HEK293T (cell line): ENCODE results near the gene AGMO.

Experiments
- CTCF ChIA-PET: fragments of 350-600 bp; formaldehyde crosslinking; extraction: SDS; loops from one replicate; lab custom pipeline; 2021; ENCODE audit warnings: antibody characterized with exemption, inconsistent platforms; lab: Yijun Ruan, JAX
- POLR2A ChIA-PET: fragments of 350-600 bp; formaldehyde crosslinking; extraction: SDS; loops from one replicate; lab custom pipeline; 2020; ENCODE audit warnings: antibody characterized with exemption, inconsistent platforms; lab: Yijun Ruan, JAX
- DNase-seq: peaks from one replicate; pipeline ENCODE4 v3.0.0; 2012; ENCODE audit warnings: mixed read lengths; ENCODE audit errors: extremely low spot score
- ARNT ChIP-seq: fragments of 450-650 bp; IDR thresholded peaks from 2 replicates; pipeline ENCODE4 v1.6.1; 2017; ENCODE audit warnings: mild to moderate bottlenecking
- BHLHE40 ChIP-seq: fragments of 450-650 bp; IDR thresholded peaks from 2 replicates; pipeline ENCODE4 v1.6.1; 2016; ENCODE audit warnings: mild to moderate bottlenecking, moderate library complexity, borderline replicate concordance
- CTBP1 ChIP-seq: fragments of 450-650 bp; IDR thresholded peaks from 2 replicates; pipeline ENCODE4 v1.6.1; 2016; ENCODE audit warnings: borderline replicate concordance
- ELF4 ChIP-seq: fragments of 450-650 bp; IDR thresholded peaks from 2 replicates; pipeline ENCODE4 v1.6.1; 2017; ENCODE audit warnings: antibody characterized with exemption
- FOXA1 ChIP-seq: fragments of 450-650 bp; IDR thresholded peaks from 2 replicates; pipeline ENCODE4 v1.6.1; 2016; ENCODE audit warnings: mild to moderate bottlenecking
- FOXK2 ChIP-seq: fragments of 450-650 bp; IDR thresholded peaks from 2 replicates; pipeline ENCODE4 v1.6.1; 2016; ENCODE audit warnings: mild to moderate bottlenecking
- FOXM1 ChIP-seq: fragments of 450-650 bp; IDR thresholded peaks from 2 replicates; pipeline ENCODE4 v1.6.1; 2017; ENCODE audit warnings: mild to moderate bottlenecking, borderline replicate concordance
- HDGF ChIP-seq: fragments of 450-650 bp; IDR thresholded peaks from 2 replicates; pipeline ENCODE4 v1.6.1; 2017; ENCODE audit warnings: antibody characterized with exemption, borderline replicate concordance
- L3MBTL2 ChIP-seq: fragments of 450-650 bp; conservative IDR thresholded peaks from 2 replicates; pipeline ENCODE4 v1.6.1; 2016; ENCODE audit warnings: mild to moderate bottlenecking
- LEF1 ChIP-seq: fragments of 450-650 bp; IDR thresholded peaks from 2 replicates; pipeline ENCODE4 v1.6.1; 2017; ENCODE audit warnings: mild to moderate bottlenecking, borderline replicate concordance
- NFRKB ChIP-seq: fragments of 450-650 bp; IDR thresholded peaks from 2 replicates; pipeline ENCODE4 v1.6.1; 2016; ENCODE audit warnings: mild to moderate bottlenecking, moderate library complexity
- SP1 ChIP-seq: fragments of 450-650 bp; IDR thresholded peaks from 2 replicates; pipeline ENCODE4 v1.6.1; 2017
- SUZ12 ChIP-seq: fragments of 450-650 bp; IDR thresholded peaks from 2 replicates; pipeline ENCODE4 v1.6.1; 2016; ENCODE audit warnings: mild to moderate bottlenecking
- TARDBP ChIP-seq: fragments of 450-650 bp; IDR thresholded peaks from 2 replicates; pipeline ENCODE4 v1.6.1; 2016
- ZNF384 ChIP-seq: fragments of 450-650 bp; IDR thresholded peaks from 2 replicates; pipeline ENCODE4 v1.6.1; 2016
- TF ChIP-seq, protein P1 (sequence below): fragments of 450-650 bp; IDR thresholded peaks from 2 replicates; pipeline ENCODE4 v1.6.1; 2016

AGMO gene

DNA sequence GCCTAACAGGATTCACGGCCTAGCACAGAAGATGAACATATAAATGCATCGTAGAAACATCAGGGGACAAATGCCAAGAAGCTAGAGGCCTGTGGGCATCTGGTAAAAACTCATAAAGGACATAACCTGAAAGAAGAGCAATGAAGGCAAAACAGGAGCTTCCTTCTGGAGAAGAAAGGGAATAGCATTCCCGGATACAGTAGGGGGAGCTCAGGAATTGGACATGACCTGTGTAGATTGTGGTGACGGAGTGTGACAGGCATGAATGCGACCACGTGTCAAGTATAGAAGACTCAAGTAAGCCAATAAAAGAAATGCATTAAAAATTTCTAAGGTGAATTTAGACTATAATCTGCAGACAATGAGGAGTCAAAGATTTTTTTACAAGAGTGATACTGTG is 270.1 kb downstream of the AGMO start:
- ChIA-PET POLR2A (no interaction called here), CTCF (interaction anchor here (0.6 kb wide), 1 partner anchor 10 kb away, joined by 4 read pairs; no protein-coding TSS in a partner anchor)
- no peak for DNase-seq
- TF ChIP-seq ELF4 (no peak), HDGF (no peak), ZNF384 (no peak), L3MBTL2 (no peak), NFRKB (no peak), ARNT (no peak), LEF1 (no peak), FOXK2 (no peak), FOXA1 (no peak), CTBP1 (no peak), BHLHE40 (no peak), SUZ12 (no peak), FOXM1 (no peak), TARDBP (no peak)
- TF ChIP-seq, protein P1, sequence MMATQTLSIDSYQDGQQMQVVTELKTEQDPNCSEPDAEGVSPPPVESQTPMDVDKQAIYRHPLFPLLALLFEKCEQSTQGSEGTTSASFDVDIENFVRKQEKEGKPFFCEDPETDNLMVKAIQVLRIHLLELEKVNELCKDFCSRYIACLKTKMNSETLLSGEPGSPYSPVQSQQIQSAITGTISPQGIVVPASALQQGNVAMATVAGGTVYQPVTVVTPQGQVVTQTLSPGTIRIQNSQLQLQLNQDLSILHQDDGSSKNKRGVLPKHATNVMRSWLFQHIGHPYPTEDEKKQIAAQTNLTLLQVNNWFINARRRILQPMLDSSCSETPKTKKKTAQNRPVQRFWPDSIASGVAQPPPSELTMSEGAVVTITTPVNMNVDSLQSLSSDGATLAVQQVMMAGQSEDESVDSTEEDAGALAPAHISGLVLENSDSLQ = no peak; the same call in 1 of the 2 replicates

GRCh38 chr7:15288741-15289140 is 273.1 kb downstream of the AGMO start:
- ChIA-PET POLR2A (no interaction called here), CTCF (no interaction called here)
- TF ChIP-seq ZNF384 (no peak), NFRKB (no peak), ELF4 (no peak), SP1 (no peak), LEF1 (no peak), FOXA1 (no peak), FOXK2 (no peak), ARNT (no peak), BHLHE40 (no peak), TARDBP (no peak), SUZ12 (no peak), HDGF (no peak)
- TF ChIP-seq, protein P1 = no peak
- DNase-seq = no peak

DNA sequence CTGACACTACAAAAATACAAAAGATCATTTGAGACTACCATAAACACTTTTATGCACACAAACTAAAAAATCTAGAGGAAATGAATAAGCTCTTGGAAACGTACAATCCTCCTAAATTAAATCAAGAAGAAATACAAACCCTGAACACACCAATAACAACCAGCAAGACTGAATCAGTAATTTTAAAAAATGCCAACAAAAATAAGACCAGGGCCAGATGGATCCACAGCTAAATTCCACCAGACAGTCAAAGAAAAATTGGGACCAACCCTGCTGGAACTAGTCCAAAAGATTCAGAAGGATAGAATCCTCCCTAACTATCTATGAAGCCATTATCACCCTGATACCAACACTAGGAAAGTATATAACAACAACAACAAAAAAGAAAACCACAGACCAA is 277.4 kb downstream of the AGMO start:
- CTCF ChIA-PET = no interaction called here
- TF ChIP-seq BHLHE40 (no peak), HDGF (no peak), SUZ12 (no peak), FOXA1 (no peak), ARNT (no peak), ELF4 (no peak), NFRKB (no peak), FOXK2 (no peak), FOXM1 (no peak), L3MBTL2 (no peak), SP1 (no peak), ZNF384 (no peak), CTBP1 (no peak), LEF1 (no peak), TARDBP (no peak)
- TF ChIP-seq, protein P1 = no peak
- no peak for DNase-seq
- POLR2A ChIA-PET = no interaction called here

DNA sequence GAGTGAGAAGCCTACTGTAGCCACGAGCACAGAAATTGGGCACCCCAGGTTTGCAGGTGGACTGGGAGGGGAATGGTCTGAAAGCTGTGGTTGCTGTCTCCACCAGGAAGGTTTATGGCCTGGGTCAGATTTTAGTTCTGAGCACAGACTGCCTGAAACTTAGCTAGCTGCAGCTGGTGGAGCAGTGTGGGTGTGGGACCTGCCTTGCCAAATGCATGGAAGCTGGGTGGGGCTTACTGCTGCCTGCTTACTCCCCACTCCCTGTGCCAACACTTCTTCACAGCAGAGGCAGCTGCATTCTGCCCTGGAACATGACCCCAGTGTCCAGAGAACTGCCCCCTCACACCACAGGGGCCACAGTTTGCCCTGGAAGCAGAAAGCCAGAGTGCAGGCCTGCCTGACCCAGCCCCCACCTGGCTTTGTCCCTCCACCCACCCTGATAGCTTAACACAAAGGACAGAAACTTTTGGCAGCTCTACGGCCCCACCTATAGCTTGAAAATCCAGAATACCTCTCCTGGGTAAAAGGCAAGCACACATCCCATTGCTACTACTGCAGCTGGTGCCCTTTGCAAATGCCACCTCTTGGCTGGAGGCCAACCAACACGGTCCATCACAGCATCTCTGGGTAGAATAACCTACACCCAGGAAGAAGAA is 281.6 kb downstream of the AGMO start:
- DNase-seq = no peak
- POLR2A ChIA-PET = no interaction called here
- CTCF ChIA-PET = no interaction called here
- no peak for TF ChIP-seq SUZ12
- no peak for TF ChIP-seq BHLHE40
- TF ChIP-seq SP1 = no peak
- no peak for TF ChIP-seq LEF1
- TF ChIP-seq HDGF = no peak
- TF ChIP-seq CTBP1 = no peak
- no peak for TF ChIP-seq ZNF384
- TF ChIP-seq TARDBP = no peak
- TF ChIP-seq, protein P1 = no peak

DNA sequence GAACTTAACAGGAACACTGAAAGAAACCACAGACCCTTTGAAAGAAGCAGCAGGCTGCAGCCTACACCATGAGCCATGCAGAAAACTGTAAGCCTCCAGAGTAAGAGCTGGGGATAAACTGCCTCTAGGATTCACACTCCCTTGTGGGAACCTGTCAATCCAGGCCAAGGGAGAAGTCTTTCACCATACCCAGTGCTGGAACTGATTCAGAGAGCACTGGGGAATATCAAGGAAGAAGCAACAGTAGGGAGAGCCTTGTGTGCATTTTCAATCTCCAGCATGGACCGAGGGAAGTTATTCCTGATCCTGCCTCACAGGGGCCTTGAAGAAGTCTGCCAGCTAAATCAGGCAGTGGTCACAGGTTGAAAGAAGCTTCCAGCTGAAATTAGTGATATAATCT is 282.2 kb downstream of the AGMO start:
- no peak for TF ChIP-seq TARDBP
- TF ChIP-seq ZNF384 = no peak
- no peak for TF ChIP-seq L3MBTL2
- TF ChIP-seq FOXM1 = no peak
- no peak for TF ChIP-seq NFRKB
- no peak for TF ChIP-seq BHLHE40
- TF ChIP-seq SP1 = no peak
- no peak for TF ChIP-seq HDGF
- TF ChIP-seq LEF1 = no peak
- no peak for TF ChIP-seq SUZ12
- TF ChIP-seq, protein P1 = no peak
- TF ChIP-seq ELF4 = no peak
- TF ChIP-seq FOXA1 = no peak
- TF ChIP-seq FOXK2 = no peak
- CTCF ChIA-PET = no interaction called here
- POLR2A ChIA-PET = no interaction called here
- DNase-seq = no peak
